ENCODE measurements around the gene ATXN7L3.

GRCh38 chr17:44229090-44229489 lies 29.4 kb upstream of the ATXN7L3 start:
- TF ChIP-seq PBX3 (CRISPR knock-in tag; IDR thresholded peaks at IDR 0.05) (no peak), ZBTB11 (tag by site-specific recombination; conservative IDR thresholded peaks at IDR 0.05; ENCODE audit: low read depth) (no peak), PRDM1 (tag by site-specific recombination; IDR thresholded peaks at IDR 0.05) (no peak), ZNF391 (tag by site-specific recombination; IDR thresholded peaks at IDR 0.05; ENCODE audit: borderline replicate concordance, low read depth) (no peak), ZNF266 (tag by site-specific recombination; IDR thresholded peaks at IDR 0.05; ENCODE audit: low read depth) (no peak), CTCF (tag by site-specific recombination; IDR thresholded peaks at IDR 0.05) (no peak), YY1 (tag by site-specific recombination; IDR thresholded peaks at IDR 0.05) (no peak), ZNF138 (tag by site-specific recombination; IDR thresholded peaks at IDR 0.05; ENCODE audit: borderline replicate concordance) (no peak), ZNF223 (tag by site-specific recombination; IDR thresholded peaks at IDR 0.05) (no peak), GFI1B (tag by site-specific recombination; IDR thresholded peaks at IDR 0.05) (no peak), ZNF121 (tag by site-specific recombination; IDR thresholded peaks at IDR 0.05) (no peak), ZNF561 (tag by site-specific recombination; IDR thresholded peaks at IDR 0.05; ENCODE audit: borderline replicate concordance) (no peak), ZNF600 (tag by site-specific recombination; IDR thresholded peaks at IDR 0.05) (no peak), REPIN1 (tag by site-specific recombination; IDR thresholded peaks at IDR 0.05; ENCODE audit: low read depth) (no peak)
